Measurements from ENCODE around the gene RNU5B-1.

The RNU5B-1 gene

DNA sequence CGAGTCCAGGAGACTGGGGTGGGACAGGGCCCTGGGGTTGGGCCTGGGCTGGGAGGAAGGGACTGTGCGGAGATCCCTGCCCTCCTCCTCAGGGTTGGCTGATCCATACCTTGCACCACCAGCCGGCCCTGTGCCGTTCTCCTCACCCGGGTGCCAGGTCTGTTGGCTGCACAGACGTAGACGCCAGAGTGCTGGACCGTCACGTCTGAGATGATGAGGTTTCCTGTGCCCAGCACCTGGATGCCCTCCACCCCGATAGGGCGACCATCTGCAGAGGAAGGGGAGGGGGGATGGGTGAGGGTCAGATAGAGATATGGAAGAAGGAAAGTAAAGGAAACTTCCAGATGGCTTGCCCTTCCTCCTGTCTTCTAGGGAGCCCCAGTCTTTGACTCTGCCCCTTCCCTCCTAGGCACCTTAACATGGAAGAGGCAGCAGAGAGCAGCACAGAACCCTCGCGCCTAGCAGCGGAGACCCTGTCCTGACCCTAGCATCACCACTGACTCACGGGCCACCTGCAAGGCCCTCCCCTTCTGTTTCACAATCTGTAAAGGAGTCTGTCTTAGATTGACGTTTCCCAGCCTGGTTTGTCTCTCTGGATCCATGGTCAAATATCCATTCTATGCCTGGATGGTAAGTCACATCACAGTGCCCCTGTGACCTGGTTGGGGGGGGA, 28.8 kb downstream of the RNU5B-1 start:
- no peak for TF ChIP-seq ZFX (IDR thresholded peaks at IDR 0.05; ENCODE audit: borderline replicate concordance)
- TF ChIP-seq, protein P1, sequence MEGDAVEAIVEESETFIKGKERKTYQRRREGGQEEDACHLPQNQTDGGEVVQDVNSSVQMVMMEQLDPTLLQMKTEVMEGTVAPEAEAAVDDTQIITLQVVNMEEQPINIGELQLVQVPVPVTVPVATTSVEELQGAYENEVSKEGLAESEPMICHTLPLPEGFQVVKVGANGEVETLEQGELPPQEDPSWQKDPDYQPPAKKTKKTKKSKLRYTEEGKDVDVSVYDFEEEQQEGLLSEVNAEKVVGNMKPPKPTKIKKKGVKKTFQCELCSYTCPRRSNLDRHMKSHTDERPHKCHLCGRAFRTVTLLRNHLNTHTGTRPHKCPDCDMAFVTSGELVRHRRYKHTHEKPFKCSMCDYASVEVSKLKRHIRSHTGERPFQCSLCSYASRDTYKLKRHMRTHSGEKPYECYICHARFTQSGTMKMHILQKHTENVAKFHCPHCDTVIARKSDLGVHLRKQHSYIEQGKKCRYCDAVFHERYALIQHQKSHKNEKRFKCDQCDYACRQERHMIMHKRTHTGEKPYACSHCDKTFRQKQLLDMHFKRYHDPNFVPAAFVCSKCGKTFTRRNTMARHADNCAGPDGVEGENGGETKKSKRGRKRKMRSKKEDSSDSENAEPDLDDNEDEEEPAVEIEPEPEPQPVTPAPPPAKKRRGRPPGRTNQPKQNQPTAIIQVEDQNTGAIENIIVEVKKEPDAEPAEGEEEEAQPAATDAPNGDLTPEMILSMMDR (IDR thresholded peaks at IDR 0.05) = no peak
- no peak overlapping the region for H3K27ac ChIP-seq

DNA sequence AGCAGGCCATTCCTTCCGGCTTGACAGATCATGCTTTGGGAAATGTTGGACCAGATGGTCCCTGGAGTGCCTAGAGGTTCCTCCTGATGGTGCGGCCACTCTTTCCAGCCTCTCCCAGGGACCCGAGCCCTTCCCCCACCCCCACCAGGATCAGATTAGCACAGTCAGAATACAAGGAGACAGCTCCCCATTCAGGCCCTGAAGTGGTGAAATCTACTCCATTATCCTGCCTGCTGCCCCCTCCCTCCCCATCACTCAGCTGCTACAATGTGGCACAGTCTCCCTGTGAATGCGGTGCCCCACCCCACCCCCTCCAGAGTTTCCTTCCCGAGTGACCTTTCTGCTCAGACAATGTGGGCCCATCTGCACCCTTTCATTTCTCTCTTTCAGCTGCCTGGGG, 29.4 kb downstream of the RNU5B-1 start:
- no peak overlapping the region for H3K27ac ChIP-seq
- TF ChIP-seq ZFX (IDR thresholded peaks at IDR 0.05; ENCODE audit: borderline replicate concordance) = no peak
- TF ChIP-seq, protein P1 (IDR thresholded peaks at IDR 0.05) = no peak

DNA sequence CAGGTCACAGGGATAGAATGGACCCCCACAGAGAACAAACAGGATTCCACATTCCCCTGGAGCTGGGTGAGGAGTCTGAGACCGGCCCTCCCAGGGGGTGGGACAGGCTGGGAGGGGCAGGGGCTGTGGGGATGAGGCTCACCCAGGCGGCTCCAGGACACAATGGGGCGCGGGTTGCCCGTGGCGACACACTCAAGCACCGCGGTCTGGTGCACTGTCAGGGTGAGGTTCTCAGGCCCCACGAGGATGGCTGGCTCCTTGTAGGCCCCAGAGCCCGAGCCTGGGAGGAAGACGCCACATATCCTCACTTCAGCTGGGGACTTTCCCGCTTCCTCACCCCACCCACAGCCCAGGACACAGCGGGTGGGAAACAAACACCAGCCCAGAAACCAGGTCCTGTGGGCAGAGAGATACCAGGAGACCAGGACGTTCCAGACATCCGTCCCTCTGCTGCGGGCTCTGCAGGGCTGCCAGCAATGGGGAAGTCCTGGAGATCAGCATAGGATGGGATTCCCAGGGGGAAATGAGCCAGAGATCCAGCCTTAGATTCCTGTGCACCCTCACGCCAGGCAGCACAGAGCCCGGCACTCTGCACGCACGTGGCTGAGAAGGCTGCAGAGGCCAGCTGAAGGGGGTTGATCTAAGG, 30.2 kb downstream of the RNU5B-1 start:
- TF ChIP-seq, protein P1 (IDR thresholded peaks at IDR 0.05) = no peak
- no peak for TF ChIP-seq ZFX (IDR thresholded peaks at IDR 0.05; ENCODE audit: borderline replicate concordance)
- H3K27ac ChIP-seq = no peak overlapping the region

GRCh38 chr15:65335278-65336055, 31.0 kb downstream of the RNU5B-1 start:
- H3K27ac ChIP-seq = no peak overlapping the region
- TF ChIP-seq, protein P1 (IDR thresholded peaks at IDR 0.05) = no peak
- no peak for TF ChIP-seq ZFX (IDR thresholded peaks at IDR 0.05; ENCODE audit: borderline replicate concordance)

DNA sequence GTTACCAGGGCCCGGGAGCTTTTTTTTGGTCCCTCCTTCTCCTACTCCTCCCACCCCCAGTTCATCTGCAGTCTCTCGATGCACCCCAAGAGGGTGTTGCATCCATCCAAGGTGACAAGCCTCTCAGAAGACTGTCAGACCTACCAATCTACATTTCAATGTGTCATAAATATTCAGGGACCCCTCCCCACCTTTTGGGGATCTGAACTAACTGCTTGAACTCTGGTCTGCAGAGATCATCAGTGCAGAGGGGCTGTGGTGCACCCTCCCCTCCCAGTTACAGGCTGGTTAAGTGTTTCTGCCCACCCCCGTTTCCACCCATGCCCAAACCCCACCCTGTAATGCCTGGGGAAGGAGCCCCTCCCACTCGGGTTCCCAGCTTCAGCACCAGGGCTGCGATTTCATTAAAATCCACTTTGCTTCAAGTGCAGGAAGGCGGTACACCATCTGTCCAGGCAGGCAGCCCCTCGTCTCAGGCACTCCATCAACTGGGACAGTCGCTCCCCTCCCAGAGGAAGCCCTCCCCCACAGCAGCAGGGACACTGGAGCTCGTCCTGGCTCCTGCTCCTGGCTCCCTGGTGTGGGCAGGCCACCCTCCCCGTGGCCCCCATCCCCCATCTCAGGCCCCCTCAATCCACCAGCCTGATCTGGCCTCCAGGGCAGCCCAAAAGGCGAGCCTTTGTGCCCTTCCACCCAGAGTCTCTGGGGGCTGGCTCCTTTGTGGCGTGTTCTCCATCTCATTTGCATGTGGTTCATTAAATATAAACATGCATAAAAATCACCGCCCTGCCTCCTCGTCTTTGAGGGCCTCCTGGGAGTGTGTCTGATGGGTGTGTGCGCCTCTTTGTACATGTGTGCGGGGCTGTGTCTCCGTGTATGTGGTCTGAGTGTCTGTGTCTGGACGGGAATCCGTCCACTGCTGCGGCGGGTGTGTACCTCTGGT, 32.3 kb downstream of the RNU5B-1 start:
- TF ChIP-seq, protein P1 (IDR thresholded peaks at IDR 0.05) = no peak
- TF ChIP-seq ZFX (IDR thresholded peaks at IDR 0.05; ENCODE audit: borderline replicate concordance) = no peak
- no peak overlapping the region for H3K27ac ChIP-seq

- H3K27ac ChIP-seq = no peak overlapping the region
- TF ChIP-seq, protein P1 (IDR thresholded peaks at IDR 0.05) = no peak
- no peak for TF ChIP-seq ZFX (IDR thresholded peaks at IDR 0.05; ENCODE audit: borderline replicate concordance)
Observed at GRCh38 chr15:65337436-65338070, 33.1 kb downstream of the RNU5B-1 start.

All from 22Rv1 (cell line).